Rectal smooth muscle tissue (tissue), 1 donor: Measurements from ENCODE around the gene ATG5.
A peak's percentile ranks its signal among the peaks of the same experiment; 100 is the strongest.

Experiments used
- H3K27ac ChIP-seq: one replicate; pipeline ENCODE4 v1.7.0; 2013; ENCODE audit warnings: low read depth, low read length, inconsistent platforms
- H3K27me3 ChIP-seq: one replicate; pipeline ENCODE4 v1.7.0; 2013; ENCODE audit warnings: low read length; ENCODE audit not compliant: control insufficient read depth, insufficient read depth
- H3K36me3 ChIP-seq: one replicate; pipeline ENCODE4 v1.7.0; 2013; ENCODE audit warnings: low read length; ENCODE audit not compliant: control insufficient read depth, insufficient read depth
- H3K4me1 ChIP-seq: one replicate; pipeline ENCODE4 v1.7.0; 2013; ENCODE audit warnings: low read length; ENCODE audit not compliant: control insufficient read depth, insufficient read depth
- H3K4me3 ChIP-seq: one replicate; pipeline ENCODE4 v1.7.0; 2013; ENCODE audit warnings: low read length
- H3K9ac ChIP-seq: one replicate; pipeline ENCODE4 v1.7.0; 2013; ENCODE audit warnings: low read length

ATG5 gene

DNA sequence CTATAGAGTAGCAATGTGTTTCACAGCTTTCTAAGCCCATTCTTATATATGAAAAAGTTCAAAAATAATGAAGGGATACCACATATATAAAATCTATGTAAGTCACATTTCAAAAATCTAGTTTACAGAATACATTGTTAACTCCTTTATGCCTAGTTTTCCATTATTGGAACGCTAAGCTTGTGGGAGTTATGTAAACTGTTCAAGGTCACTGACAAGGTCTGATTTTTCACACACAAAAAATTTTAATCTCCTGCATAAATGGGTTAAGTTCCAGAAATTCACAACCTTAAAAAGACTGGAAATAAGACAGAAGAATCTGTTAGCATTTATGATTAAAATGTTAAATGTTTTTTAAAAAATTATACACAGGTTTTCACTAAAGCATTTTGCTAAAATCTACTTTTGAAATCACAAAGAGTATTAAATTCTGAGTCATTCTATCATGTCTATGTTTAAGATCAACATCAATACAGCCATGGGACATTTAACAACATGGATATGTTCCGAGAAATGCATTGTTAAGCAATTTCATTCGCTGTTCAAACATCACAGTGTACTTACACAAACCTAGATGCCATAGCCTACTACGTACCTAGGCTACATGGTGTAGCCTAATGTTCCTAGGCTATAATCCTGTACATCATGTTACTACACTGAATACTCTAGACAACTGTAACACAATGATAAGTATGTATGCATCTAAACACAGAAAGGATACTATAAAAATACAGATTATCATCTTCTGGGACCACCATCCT lies 25.4 kb downstream of the ATG5 start:
- Histone ChIP-seq H3K4me1 (no peaks in the 10 kb centered on the region), H3K36me3 (no peaks in the 10 kb centered on the region), H3K9ac (no peak overlapping the region), H3K4me3 (no peak overlapping the region), H3K27me3 (no peaks in the 10 kb centered on the region), H3K27ac (no peak overlapping the region)

- no peaks in the 10 kb centered on the region for H3K36me3 ChIP-seq
- no peak overlapping the region for H3K9ac ChIP-seq
- H3K27ac ChIP-seq = no peak overlapping the region
- no peaks in the 10 kb centered on the region for H3K4me1 ChIP-seq
- no peaks in the 10 kb centered on the region for H3K27me3 ChIP-seq
- H3K4me3 ChIP-seq = no peak overlapping the region
These were observed 32.4 kb downstream of the ATG5 start for GRCh38 chr6:106293116-106293515.

DNA sequence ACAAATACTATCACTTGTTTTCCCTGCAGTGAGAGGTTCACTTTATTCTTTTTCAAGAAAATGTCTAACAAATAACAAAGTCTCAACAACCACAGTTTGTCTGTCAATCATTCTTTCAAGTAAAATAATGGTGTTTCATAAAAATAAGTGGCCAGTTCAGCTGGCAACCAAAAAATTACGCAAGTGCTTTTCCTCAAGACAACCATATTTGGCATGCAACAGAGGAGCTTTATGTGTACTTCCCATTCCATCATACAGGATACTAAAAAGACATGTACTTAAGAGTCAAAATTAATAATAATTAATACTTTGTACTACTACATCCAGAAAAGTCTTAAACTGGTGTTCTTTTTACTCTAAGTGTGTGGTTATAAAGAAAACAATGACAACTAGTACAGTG lies 34.6 kb downstream of the ATG5 start:
- Histone ChIP-seq H3K27me3 (no peaks in the 10 kb centered on the region), H3K9ac (no peak overlapping the region), H3K36me3 (no peaks in the 10 kb centered on the region), H3K4me1 (no peaks in the 10 kb centered on the region), H3K4me3 (no peak overlapping the region), H3K27ac (no peak overlapping the region)

GRCh38 chr6:106290032-106290431 lies 35.5 kb downstream of the ATG5 start:
- Histone ChIP-seq H3K36me3 (no peaks in the 10 kb centered on the region), H3K9ac (no peak overlapping the region), H3K4me3 (no peak overlapping the region), H3K4me1 (no peaks in the 10 kb centered on the region), H3K27ac (no peak overlapping the region), H3K27me3 (no peaks in the 10 kb centered on the region)

DNA sequence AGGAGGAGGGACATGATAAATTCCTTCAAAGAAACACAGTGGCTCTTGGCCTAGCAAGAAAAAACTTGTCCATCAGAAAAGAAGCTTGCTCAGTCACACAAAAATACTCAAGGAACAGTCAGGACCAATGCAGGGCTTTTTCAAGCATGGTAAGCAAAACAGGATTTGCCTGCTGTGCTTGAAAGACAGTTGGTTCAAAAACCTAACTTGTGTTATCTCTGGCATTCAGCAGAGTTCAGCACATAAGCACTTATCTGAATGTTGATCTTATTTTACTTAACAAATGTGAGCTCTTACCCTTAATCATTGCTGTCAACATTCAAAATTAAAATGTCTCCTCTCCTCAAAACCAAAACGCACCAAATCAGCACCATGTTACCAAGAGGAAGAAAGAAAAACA lies 38.3 kb downstream of the ATG5 start:
- Histone ChIP-seq H3K27me3 (no peaks in the 10 kb centered on the region), H3K9ac (no peak overlapping the region), H3K36me3 (no peaks in the 10 kb centered on the region), H3K4me3 (no peak overlapping the region), H3K4me1 (no peaks in the 10 kb centered on the region), H3K27ac (no peak overlapping the region)

DNA sequence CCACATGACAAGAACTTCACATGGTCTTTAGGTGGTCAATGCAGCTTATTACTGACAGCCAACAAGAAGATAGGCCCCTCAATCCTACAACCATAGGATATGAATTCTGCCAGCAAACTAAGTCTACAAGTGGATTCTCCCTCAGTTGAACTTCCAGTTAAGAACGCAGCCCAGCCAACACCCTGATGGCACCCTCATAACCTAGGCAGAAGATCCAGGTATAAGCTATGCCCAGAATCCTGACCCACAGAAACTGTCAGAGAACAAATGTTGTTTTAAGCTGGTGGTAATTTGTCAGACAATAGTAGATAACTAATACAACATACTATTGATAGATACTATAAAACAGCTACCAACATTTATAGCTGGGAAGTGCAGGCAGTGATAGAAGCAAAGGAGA lies 38.8 kb downstream of the ATG5 start:
- H3K4me3 ChIP-seq = no peak overlapping the region
- H3K36me3 ChIP-seq = no peaks in the 10 kb centered on the region
- H3K27ac ChIP-seq = no peak overlapping the region
- no peaks in the 10 kb centered on the region for H3K4me1 ChIP-seq
- H3K9ac ChIP-seq = no peak overlapping the region
- no peaks in the 10 kb centered on the region for H3K27me3 ChIP-seq

DNA sequence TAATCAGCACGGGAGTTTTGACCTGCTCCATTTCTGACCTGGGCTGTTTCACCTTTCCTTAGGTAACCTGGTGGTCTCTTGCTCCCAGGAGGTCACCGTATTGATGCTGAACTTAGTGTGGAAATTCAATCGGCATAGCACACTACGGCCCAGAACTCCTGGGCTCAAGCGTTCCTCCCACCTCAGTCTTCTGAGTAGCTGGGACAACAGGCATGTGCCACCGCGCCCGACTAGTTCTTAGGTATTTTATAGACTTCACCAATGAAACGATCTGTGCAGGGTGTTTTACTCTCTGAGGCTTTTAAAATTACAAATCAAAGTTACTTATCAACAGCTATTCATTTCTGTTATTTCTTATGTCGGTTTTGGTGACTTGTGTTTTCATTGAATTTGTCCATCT lies 42.1 kb downstream of the ATG5 start:
- H3K27me3 ChIP-seq = no peaks in the 10 kb centered on the region
- no peak overlapping the region for H3K27ac ChIP-seq
- no peaks in the 10 kb centered on the region for H3K36me3 ChIP-seq
- no peak overlapping the region for H3K9ac ChIP-seq
- H3K4me3 ChIP-seq = no peak overlapping the region
- H3K4me1 ChIP-seq = peaks cover 2% of the 10 kb centered on the region

DNA sequence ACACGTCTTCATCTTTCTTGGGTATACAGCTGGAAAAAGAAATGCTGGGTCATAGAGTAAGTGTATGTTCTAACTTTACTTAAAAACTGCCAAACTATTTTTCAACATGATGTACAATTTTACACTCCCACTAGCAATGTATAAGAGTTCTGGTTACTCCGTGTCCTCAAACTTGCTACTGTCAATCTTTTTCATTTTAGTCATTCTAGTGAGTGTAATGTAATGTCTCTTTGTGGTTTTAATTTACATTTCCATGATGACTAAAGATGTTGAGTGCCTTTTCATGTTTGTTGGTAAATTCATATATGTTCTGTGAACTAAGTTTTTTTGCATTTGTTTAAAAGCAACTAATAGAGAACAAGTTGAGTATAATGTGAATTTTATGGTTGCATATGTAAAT lies 43.9 kb downstream of the ATG5 start:
- Histone ChIP-seq H3K27ac (no peak overlapping the region), H3K4me3 (no peak overlapping the region), H3K9ac (no peak overlapping the region), H3K36me3 (no peaks in the 10 kb centered on the region), H3K27me3 (no peaks in the 10 kb centered on the region), H3K4me1 (peaks cover 2% of the 10 kb centered on the region)

DNA sequence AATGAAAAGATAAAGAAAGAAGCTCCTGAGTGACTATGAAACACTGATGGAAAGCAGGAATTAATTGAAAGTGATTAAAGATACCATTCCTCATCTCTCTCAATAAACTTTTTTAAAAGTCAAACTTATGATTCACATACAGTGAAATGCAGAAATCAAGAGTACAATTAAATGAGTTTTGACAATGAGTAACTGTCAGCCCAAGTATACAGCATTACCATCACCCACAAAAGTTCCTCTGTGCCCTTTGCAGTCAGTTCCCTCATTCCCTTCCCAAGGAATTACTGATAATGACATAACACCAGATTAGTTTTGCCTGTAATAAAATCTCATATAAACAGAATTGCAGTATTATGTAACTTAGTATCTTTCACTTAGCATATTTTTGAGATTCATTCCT lies 44.5 kb downstream of the ATG5 start:
- no peak overlapping the region for H3K9ac ChIP-seq
- no peak overlapping the region for H3K27ac ChIP-seq
- no peak overlapping the region for H3K4me3 ChIP-seq
- H3K36me3 ChIP-seq = no peaks in the 10 kb centered on the region
- H3K4me1 ChIP-seq = peaks cover 2% of the 10 kb centered on the region
- H3K27me3 ChIP-seq = no peaks in the 10 kb centered on the region

GRCh38 chr6:106279179-106279578 lies 46.4 kb downstream of the ATG5 start:
- H3K27ac ChIP-seq = no peak overlapping the region
- H3K36me3 ChIP-seq = no peaks in the 10 kb centered on the region
- no peaks in the 10 kb centered on the region for H3K27me3 ChIP-seq
- no peak overlapping the region for H3K9ac ChIP-seq
- peaks cover 6% of the 10 kb centered on the region for H3K4me1 ChIP-seq
- no peak overlapping the region for H3K4me3 ChIP-seq

DNA sequence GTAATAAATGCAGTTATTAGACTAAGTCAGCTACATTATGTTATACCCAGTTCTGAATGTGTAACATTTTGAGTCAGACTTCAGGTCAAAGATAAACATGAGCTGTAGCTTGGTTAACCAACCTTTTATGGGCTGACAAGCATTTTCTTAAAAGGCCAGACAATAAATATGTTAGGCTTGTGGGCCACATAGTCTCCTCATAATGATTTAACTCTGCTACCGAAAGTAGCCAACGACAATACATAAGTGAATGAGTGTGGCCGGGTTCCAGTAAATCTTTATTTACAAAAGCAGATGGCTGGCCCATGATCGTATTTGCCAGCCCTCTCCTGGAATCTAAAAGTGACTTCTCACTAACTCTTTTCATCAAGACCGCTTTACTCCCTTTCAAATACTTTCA lies 49.9 kb downstream of the ATG5 start:
- no peak overlapping the region for H3K9ac ChIP-seq
- peaks cover 4% of the 10 kb centered on the region for H3K4me1 ChIP-seq
- no peak overlapping the region for H3K4me3 ChIP-seq
- H3K27me3 ChIP-seq = no peaks in the 10 kb centered on the region
- H3K36me3 ChIP-seq = no peaks in the 10 kb centered on the region
- H3K27ac ChIP-seq = peak overlapping the region; percentile 63

- Histone ChIP-seq H3K36me3 (no peaks in the 10 kb centered on the region), H3K4me1 (peaks cover 4% of the 10 kb centered on the region), H3K27me3 (no peaks in the 10 kb centered on the region), H3K4me3 (no peak overlapping the region), H3K9ac (no peak overlapping the region), H3K27ac (no peak overlapping the region)
These were observed 52.5 kb downstream of the ATG5 start for GRCh38 chr6:106273087-106273486.

- no peaks in the 10 kb centered on the region for H3K36me3 ChIP-seq
- H3K9ac ChIP-seq = no peak overlapping the region
- peaks cover 4% of the 10 kb centered on the region for H3K4me1 ChIP-seq
- no peak overlapping the region for H3K27ac ChIP-seq
- no peaks in the 10 kb centered on the region for H3K27me3 ChIP-seq
- H3K4me3 ChIP-seq = no peak overlapping the region
These were observed 53.3 kb downstream of the ATG5 start for GRCh38 chr6:106272287-106272686.
